ENCODE measurements around the gene C1QTNF8.

DNA sequence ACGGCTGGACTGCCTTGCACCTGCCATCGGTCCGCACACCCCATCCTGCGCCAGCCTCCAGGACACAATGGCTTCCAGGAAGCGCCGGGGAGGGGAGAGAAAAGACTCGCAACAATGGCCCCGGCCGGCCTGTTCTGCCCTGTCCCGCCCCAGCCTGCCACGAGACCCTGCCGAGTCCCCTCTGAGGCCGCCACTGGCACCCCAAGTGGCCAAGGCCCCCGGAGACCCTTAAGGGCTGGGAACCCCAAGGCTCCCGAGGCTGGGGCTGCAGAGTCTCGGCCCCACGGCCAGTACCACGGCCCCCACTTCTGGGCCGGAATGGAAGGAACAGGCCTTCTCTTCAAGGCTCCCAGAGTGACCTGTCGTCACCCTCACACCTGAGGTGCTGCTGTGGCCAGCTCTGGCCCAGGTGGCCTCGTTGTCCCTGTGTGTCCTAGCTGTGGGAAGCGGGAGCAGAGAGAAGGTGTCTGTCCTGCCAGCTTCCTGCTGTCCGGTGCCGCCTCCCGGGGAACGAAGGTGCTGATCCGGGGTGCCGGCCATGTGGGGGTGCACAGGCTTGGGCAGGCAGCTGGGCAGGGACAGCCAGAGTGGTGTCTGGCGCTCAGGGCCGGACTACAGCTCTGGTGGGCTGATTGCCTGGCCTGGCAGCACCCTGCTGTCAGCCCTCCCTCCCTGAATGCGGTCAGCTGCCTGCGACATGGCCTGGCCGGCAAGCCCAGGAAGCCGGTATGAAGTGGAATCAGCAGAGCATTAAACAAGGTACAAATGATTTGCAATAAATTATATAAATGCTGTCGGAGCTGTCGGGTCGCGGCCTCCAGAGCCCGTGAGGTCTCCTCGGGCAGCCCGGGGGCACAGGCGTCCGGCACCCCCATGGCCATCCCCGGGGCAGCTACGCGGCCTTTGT, 48.7 kb upstream of the C1QTNF8 start:
- TF ChIP-seq, protein P1, sequence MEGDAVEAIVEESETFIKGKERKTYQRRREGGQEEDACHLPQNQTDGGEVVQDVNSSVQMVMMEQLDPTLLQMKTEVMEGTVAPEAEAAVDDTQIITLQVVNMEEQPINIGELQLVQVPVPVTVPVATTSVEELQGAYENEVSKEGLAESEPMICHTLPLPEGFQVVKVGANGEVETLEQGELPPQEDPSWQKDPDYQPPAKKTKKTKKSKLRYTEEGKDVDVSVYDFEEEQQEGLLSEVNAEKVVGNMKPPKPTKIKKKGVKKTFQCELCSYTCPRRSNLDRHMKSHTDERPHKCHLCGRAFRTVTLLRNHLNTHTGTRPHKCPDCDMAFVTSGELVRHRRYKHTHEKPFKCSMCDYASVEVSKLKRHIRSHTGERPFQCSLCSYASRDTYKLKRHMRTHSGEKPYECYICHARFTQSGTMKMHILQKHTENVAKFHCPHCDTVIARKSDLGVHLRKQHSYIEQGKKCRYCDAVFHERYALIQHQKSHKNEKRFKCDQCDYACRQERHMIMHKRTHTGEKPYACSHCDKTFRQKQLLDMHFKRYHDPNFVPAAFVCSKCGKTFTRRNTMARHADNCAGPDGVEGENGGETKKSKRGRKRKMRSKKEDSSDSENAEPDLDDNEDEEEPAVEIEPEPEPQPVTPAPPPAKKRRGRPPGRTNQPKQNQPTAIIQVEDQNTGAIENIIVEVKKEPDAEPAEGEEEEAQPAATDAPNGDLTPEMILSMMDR (IDR thresholded peaks at IDR 0.05; ENCODE audit: low read depth, low read length) = no peak
- no peak for TF ChIP-seq EZH2phosphoT487 (IDR thresholded peaks at IDR 0.05; ENCODE audit: low read depth)

All from OCI-LY3 (cell line).